HepG2 (cell line): Measurements from ENCODE around the gene SHMT1. TPM values are rescaled to one million over a fixed set of nuclear protein-coding genes. Genes with fewer than 3 reads are reported as not detected.

Experiments used
- ATAD3A ChIP-seq: sonication (generic); formaldehyde crosslinking; IDR thresholded peaks from 2 replicates; pipeline ENCODE4 v1.4.0; 2020; ENCODE audit warnings: missing genetic modification reagents
- FOXP4 ChIP-seq: sonication (generic); formaldehyde crosslinking; IDR thresholded peaks from 2 replicates; pipeline ENCODE4 v1.4.0; 2020; ENCODE audit warnings: missing genetic modification reagents
- MEIS2 ChIP-seq: sonication (generic); formaldehyde crosslinking; IDR thresholded peaks from 2 replicates; pipeline ENCODE4 v1.9.0; 2021; ENCODE audit warnings: mild to moderate bottlenecking, missing genetic modification reagents
- MTA1 ChIP-seq: sonication (generic); formaldehyde crosslinking; IDR thresholded peaks from 2 replicates; pipeline ENCODE4 v1.4.0; 2020; ENCODE audit warnings: missing genetic modification reagents, mild to moderate bottlenecking, borderline replicate concordance
- POLR2AphosphoS5 ChIP-seq: IDR thresholded peaks from 2 replicates; pipeline ENCODE4 v1.6.1; 2012; ENCODE audit warnings: low read depth, low read length
- REL ChIP-seq: sonication (generic); formaldehyde crosslinking; conservative IDR thresholded peaks from 2 replicates; pipeline ENCODE4 v1.8.0; 2022; ENCODE audit warnings: mild to moderate bottlenecking, missing genetic modification reagents, moderate library complexity
- TRIM24 ChIP-seq: sonication (generic); formaldehyde crosslinking; IDR thresholded peaks from 2 replicates; pipeline ENCODE4 v1.8.0; 2022; ENCODE audit warnings: mild to moderate bottlenecking, missing genetic modification reagents
- ZBTB40 ChIP-seq, 2 experiments: fragments of 450-650 bp in 1 of 2; sonication (generic) in 1 of 2; formaldehyde crosslinking in 1 of 2; IDR thresholded peaks; 2 replicates each; pipeline versions ENCODE4 v1.6.1 to v1.8.0; 2016 to 2022; ENCODE audit warnings: antibody characterized with exemption in 1 of 2, mild to moderate bottlenecking in 1 of 2, missing genetic modification reagents in 1 of 2
- ZNF451 ChIP-seq: sonication (generic); formaldehyde crosslinking; IDR thresholded peaks from 2 replicates; pipeline ENCODE4 v1.5.0; 2020; ENCODE audit warnings: mild to moderate bottlenecking, missing genetic modification reagents
- ZNF503 ChIP-seq: sonication (generic); formaldehyde crosslinking; IDR thresholded peaks from 2 replicates; pipeline ENCODE4 v1.4.0; 2020; ENCODE audit warnings: missing genetic modification reagents
- ZNF546 ChIP-seq: sonication (generic); formaldehyde crosslinking; conservative IDR thresholded peaks from 2 replicates; pipeline ENCODE4 v1.8.1; 2023; ENCODE audit warnings: mild to moderate bottlenecking, missing genetic modification reagents
- ZNF569 ChIP-seq: sonication (generic); formaldehyde crosslinking; IDR thresholded peaks from 2 replicates; pipeline ENCODE4 v1.5.0; 2020; ENCODE audit warnings: mild to moderate bottlenecking, missing genetic modification reagents, moderate library complexity, borderline replicate concordance
- ZNF678 ChIP-seq: sonication (generic); formaldehyde crosslinking; IDR thresholded peaks from 2 replicates; pipeline ENCODE4 v1.4.0; 2020; ENCODE audit warnings: mild to moderate bottlenecking, missing genetic modification reagents
- polyA plus RNA-seq, 8 experiments: library from polyadenylated mRNA; depleted of rRNA in 3 of 8; stranded (reverse) in 7 of 8; unstranded in 1 of 8; fragments of >200 nt; fragmentation: Illumina TruSeq in 4 of 8; extraction: Trizol in 4 of 8; gene quantifications; 2 replicates each; pipeline versions ENCODE4 v1.2.1 to v1.2.3, GENCODE V29; 2011 to 2016; ENCODE audit warnings: low read depth in 4 of 8, missing spikeins in 1 of 8, mixed read lengths in 1 of 8; ENCODE audit not compliant: insufficient read depth in 1 of 8
- total RNA-seq, 5 experiments: library from RNA; depleted of rRNA; stranded (reverse); fragments of >200 nt; fragmentation: Illumina TruSeq; extraction: Trizol; gene quantifications; 2 replicates each; pipeline ENCODE4 v1.2.3, GENCODE V29; 2016; ENCODE audit warnings: low read depth in 1 of 5

Gene SHMT1
- total and polyA plus RNA-seq, 2 of the 13 experiments (the other 11 are each of a cell fraction or from before 2014, with no cell fraction given): 21.3 to 48.8 TPM

GRCh38 chr17:18363101-18364049 is at the start of gene SHMT1 (continued):
- TF ChIP-seq ZBTB40 (IDR thresholded peaks at IDR 0.05) (no peak), ZBTB40 (CRISPR knock-in tag; IDR thresholded peaks at IDR 0.05) (peak; percentile 78), MEIS2 (CRISPR knock-in tag) (peak; percentile 90; the same call in 1 of the 2 replicates), POLR2AphosphoS5 (peak; percentile 87), REL (CRISPR knock-in tag) (0 out of 2 replicates have a peak, but pooled peaks have one; percentile 77), ZNF503 (CRISPR knock-in tag) (peak; percentile 72; the same call in 1 of the 2 replicates), ZNF451 (CRISPR knock-in tag) (peak; percentile 90; the same call in 1 of the 2 replicates), FOXP4 (CRISPR knock-in tag) (peak; percentile 30; the same call in 1 of the 2 replicates), ZNF678 (CRISPR knock-in tag) (no peak), ATAD3A (CRISPR knock-in tag) (no peak), MTA1 (CRISPR knock-in tag) (peak; percentile 81; the same call in 1 of the 2 replicates), TRIM24 (CRISPR knock-in tag) (no peak), ZNF569 (CRISPR knock-in tag) (no peak), ZNF546 (peak; percentile 93)
